HG03342 (cell line): ENCODE data around the gene FRYL.

Experiments
- ATAC-seq: cut with Tn5 transposase; IDR thresholded peaks from one replicate; pipeline ENCODE4 v1.9.1; 2021; ENCODE audit warnings: mild to moderate bottlenecking, moderate library complexity; ENCODE audit not compliant: unreplicated experiment

FRYL gene

DNA sequence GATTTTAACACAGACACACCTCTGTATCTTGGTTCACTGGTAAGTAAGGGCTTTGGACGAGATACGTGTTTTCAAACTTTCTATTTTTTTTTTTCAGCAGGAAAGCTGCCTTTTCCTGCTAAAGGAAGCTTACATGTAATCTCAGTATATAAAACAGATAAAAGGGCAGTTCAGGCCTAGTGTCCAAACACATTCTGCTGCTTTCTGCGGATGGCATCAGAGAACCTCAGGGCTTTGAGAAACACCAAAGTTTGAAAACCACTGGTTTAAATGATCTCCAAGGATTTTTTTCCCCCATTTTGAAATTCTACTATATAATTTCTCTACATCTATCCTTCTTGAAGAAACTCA is 214.1 kb downstream of the FRYL start:
- no peak for ATAC-seq

DNA sequence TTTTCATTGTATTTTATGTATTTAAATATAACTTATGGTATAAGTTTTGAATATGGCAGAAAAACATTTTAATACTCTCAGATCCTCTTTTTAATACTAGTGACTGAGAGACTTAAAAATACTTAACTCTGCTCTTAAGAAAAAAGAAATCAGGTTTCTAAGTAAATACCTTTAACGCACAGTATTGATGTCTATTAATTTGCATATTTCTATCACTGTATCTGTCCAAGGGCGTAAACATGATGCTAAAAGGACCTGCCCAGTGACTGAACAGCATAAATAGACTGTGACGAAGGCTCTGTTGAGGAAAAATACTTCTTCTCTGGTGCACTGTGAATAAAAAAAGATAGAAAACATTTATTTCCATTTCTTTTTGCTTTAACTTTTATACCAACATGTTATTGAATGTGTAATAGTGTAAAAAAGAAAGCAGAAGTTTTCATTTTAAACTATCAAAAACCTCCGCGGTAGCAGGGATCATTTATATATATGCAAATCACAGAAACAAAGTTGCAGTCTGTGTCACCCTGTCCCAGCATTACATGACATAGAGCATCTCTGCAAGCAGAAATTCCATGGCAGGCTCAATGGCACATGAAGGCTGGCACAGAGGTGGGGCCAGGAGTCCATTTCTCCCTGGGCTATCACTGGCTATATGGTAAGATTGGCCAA is 214.6 kb downstream of the FRYL start:
- ATAC-seq: no peak

DNA sequence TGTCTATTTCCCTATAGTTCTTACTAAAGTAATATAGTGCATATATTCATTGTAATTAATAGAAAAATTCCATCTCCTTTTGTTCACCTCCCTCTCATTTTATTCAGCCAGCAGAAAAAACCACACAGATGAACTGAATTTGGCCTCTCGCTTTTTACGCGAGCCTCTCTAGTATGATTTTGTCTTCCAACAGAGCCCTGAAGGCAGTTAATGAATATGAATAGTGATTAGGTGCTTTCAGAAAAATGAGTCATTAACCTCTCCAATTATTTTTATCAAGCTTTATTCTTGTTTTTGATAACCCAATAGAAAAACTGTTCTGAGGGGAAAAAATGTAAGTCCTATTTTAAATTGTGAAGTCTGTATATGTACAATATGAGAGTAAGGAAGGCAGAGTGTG is 215.9 kb downstream of the FRYL start:
- no peak for ATAC-seq

DNA sequence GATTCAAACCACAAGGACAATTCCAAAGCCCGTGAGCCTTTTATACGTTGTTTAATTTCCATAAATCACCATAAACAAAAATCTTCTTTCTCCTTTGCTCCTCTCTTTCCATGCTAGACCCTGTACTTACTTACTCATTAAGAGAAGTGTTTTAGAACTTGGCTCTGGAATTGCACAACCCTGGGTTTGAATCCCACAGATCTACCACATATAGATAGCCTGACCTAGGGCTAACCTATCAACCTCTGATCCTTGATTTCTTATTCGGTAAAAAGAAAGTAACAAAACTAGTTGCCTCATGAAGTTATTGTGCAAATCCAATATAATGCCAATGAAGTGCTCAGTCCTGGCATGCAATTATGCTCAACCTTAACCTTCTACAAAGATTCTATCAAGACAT is 221.3 kb downstream of the FRYL start:
- ATAC-seq: no peak

DNA sequence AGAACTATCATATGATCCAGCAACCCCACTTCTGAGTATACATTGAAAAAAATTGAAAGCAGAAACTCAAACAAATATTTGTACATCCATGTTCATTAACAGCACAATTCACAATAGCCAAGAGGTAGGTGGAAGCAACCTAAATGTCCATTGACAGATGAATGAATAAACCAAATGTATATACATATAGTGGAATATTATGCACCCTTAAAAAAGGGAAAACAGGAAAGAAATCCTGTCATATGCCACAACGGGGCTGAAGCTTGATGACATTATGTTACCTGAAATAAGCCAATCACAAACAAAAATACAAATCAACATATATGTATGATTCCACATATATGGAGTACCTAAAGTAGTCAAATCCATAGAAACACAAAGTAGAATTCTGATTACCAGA is 222.1 kb downstream of the FRYL start:
- ATAC-seq: no peak

DNA sequence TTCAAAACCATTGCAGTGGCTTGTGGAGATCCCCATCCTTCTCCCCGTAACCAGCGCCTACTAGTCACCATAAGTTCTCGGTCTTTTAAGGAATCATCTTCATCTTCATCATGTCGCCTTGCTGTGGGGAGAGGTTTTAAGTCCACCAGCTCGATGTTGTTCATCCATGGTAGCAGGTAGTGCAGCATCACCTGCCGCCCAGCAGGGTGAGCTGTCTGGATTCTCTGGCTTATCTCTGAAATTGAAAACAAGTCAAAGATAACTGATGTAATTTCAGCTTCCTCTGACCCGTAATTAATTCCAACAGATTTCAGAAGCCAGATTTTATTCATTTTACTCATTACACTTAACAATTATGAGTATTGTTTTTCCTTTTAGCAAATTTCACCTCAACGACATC is 222.6 kb downstream of the FRYL start:
- ATAC-seq: no peak

DNA sequence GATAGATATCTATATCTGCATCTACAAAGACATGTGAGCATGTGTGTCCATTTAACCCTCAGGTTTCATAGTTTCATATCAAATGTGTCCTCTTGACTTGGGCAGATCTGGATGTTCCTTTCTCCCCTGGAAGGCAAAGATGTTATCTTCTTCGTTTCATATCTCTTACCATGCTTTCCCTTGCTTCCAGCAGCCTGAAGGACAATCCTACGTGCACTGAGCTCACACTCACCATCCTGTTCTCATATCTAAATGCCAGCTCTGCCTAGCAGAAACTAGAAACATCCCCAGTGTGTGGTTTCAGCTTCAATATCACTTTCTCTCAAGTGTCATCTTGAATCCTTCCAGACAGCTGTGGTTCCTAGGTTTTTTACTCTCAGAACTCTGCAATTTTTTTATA is 223.8 kb downstream of the FRYL start:
- ATAC-seq: no peak

DNA sequence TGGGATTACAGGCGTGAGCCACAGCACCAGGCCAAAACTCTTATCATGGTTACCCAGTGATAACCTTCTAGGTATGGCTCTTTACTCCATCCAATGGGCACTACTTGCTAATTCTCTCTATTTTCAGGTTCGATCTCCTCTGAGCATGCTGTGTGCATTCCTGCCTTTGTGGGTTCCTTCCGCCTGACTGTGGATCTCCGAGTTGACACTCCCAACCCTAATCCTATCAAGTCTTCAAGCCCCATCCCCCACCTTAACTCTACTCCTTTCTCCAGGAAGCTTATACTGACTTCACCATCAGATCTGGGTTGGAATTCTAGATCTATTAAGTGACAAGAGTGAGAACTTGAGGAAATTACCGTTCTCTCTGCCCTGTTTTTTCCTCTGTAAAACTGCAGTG is 225.5 kb downstream of the FRYL start:
- ATAC-seq: no peak

DNA sequence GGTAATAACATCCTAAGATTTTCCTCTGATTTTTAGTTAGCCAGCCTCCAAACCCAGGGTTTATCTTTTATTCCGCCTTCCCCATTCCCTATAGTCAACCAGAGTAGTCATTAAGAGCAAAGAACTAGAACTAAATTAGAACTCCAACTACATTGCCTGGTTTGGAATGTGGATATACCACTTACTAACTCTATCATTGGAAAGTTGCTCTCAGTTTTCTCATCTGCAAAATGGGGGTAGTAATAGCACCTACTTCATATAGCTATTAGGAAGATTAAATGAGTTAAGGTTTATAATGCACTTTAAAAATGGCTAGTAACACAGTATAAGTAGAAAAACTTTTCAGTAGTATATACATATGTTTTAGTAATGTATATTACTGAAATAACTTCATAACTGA is 226.4 kb downstream of the FRYL start:
- no peak for ATAC-seq

DNA sequence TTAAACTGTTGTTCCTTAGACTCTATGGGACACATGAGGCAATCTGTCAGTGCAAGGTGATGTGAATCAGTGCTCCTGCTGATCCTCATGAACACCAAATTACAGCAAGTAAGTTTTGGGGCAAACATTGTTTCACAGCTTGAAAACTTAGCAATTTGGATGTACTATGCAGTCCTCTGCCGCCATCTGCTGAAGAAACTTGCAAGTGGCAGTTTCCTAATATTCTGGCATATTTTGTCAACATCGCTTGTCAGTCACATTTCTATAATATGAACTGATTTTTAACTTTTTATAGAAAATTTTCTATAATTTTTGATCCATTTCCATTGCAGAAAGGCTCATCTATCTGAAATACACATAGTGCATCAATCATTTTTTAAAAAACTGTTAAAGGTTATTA is 233.7 kb downstream of the FRYL start:
- no peak for ATAC-seq

DNA sequence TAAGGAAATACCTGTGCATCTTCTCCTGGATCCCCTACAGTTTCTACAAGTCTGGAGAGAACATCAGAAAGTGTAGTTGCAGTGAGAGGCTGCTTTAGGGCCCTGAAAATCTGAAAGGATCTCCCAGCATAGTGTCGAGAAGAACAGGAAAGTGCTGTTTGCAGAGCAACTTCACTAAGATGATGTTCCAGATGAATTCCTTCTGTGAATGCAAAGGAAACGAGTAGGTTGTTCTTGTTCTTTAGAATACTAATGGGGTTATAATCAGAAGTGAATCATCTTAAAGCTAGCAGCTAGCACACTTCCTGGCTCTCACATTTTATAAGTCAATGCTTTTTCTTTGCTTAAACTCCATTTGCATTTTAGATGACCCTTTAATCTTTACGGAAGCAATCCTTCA is 236.3 kb downstream of the FRYL start:
- ATAC-seq: no peak

DNA sequence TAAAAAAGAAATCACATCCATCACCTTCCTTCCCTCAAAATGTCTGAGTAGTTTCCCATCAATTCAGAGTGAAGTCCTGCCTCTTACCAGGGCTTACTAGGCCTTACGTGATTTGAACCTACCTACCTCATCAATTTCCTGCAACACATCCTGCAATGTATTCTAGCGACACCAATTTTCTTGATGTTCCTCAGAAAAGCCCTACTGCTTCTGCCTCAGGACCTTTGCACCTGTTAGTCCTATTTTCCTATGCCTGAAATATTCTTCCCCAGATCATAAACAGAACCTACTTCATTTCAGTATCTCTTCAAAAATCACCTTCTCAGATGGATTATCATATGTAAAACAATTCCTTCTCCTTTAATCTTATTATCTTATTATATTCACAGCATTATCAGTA is 237.2 kb downstream of the FRYL start:
- no peak for ATAC-seq

DNA sequence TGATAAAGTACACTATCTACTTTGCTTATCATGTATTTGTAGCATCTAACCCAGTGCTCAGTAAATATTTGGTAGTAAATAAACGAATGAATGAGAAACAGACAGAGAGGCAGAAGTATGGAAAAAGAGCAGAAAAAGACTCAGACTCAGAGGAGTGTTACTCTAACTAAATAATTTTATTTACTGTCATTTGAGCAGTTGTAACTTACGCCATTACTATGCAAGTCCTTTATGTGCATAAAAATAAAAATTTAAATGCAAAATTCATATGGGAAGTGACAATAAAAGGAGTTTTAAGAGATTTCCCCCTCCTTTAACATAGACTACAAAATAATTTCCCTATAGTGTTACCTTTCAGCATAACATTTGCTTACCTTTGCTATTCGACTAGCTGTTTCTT is 240.5 kb downstream of the FRYL start:
- ATAC-seq: no peak

DNA sequence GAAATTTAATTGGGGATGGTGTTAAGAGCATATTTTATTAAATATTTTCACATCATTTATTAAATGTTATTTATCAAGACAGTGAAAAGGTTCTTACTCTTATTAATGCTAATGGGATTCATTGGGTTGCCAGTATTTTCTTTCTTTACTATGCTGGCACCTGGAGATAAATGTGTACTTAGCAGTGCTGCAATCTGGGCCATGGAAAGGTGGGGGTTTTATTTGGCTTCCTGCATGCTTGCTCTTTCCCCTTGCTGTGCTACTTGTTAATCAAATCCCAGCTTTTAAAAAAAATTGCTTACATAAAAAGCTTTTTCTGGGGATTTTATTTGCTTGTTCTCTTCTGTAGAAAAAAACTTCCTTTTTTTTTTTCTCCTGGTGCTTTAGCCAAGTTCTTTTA is 241.7 kb downstream of the FRYL start:
- no peak for ATAC-seq

DNA sequence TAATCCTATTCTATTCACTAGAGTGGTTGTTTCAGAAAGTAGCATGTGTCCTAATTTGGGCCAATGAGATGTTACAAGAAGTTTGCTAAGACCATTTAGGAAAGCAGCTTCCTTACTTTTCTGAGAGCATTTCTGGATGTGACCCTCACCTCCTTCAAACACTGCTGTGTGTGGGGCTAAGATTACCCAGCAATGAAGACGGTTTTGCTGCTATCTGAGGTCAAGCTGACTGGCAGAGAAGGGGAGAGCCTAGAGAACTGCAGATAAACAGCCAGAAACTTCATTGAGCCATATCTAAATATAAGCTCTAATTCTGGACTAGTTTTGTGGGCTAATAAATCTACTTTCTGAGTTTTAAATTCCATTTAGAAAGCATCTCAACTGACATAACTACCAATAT is 253.7 kb downstream of the FRYL start:
- no peak for ATAC-seq

DNA sequence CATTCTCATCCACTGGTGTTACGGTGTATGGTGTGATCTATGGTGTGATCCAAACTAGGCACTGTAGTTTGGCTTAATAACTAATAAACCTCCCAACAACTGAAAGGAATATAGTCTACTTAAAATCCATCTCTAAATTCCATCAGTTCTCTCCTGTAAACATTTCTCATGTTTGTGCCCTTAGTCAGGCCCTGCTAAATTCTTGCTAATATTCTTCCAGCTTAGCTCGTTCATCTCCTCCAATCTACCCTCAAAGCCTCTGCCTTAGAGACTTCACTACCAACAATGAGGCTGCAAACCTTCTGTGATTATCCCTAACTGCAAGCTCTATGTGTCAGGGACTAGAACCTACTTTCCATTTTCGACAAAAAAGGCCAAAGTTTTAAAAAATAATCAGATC is 261.9 kb downstream of the FRYL start:
- ATAC-seq: no peak

DNA sequence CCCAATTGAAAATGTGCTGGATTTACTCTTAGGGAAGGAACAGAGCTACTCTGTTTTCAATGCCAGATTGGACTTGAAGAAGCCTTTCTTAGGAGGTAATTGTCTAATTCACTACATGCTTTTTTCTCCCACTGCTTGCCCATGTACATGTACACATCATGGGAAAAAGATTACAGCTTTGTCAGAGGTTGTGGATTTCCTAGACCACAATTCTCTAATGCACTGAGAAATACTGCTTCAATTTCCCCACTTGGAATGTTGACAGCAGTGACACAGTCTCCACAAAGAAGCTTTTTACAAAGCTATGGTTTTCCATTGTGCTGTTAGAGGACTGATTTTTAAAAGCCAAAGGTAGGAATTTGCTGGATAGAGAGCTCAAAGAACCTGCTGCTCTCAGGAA is 270.5 kb downstream of the FRYL start:
- ATAC-seq: no peak

DNA sequence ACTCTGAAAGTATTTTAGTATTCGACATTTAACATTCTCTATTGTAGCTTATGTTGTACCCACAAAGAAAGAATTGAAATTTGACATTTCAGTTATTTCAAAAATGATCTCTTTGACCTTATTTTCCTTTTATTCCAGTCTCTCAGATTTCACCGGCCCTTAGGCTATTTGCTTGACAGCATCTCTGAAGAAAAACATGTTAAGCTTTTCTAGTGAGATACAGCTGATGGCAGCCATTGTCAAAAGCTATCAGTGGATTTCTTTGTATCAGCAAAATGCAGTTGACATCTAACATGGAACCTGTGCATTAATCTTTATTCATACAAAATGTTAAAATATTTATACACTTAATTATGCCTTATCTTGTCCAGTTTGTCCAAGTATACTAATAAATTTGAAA is 273.4 kb downstream of the FRYL start:
- no peak for ATAC-seq

DNA sequence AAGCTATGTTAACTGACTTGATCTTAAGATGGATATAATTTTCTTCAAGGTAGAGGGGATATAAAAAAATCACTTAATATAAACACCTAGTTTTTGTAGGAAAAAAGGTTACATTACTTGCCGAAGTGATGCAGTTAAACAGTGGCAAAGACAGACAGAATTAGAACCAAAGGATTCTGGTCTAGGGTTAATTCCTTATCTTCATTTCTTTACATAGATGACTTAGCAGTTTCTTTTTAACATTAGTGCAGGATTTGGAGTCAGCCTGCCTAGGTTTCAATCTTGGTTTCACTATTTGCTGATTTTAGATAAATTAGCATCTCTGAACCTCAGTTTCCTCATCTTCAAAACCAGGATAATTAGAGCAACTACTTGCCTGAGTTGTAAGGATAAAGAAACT is 275.7 kb downstream of the FRYL start:
- no peak for ATAC-seq

DNA sequence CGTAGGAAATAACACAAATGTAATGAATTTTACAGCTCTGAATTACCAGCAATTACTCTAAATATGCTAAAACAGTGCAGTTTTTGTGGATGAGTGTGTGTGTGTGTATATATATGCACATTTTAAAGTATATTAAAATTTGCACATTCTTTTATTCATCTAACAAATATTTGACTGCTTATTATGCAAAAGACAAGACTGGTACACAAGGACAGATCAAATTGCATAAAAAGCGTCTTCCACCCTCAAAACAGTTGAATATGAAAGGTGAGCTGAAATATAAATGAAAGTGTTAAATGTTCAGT is 276.1 kb downstream of the FRYL start:
- ATAC-seq: no peak

DNA sequence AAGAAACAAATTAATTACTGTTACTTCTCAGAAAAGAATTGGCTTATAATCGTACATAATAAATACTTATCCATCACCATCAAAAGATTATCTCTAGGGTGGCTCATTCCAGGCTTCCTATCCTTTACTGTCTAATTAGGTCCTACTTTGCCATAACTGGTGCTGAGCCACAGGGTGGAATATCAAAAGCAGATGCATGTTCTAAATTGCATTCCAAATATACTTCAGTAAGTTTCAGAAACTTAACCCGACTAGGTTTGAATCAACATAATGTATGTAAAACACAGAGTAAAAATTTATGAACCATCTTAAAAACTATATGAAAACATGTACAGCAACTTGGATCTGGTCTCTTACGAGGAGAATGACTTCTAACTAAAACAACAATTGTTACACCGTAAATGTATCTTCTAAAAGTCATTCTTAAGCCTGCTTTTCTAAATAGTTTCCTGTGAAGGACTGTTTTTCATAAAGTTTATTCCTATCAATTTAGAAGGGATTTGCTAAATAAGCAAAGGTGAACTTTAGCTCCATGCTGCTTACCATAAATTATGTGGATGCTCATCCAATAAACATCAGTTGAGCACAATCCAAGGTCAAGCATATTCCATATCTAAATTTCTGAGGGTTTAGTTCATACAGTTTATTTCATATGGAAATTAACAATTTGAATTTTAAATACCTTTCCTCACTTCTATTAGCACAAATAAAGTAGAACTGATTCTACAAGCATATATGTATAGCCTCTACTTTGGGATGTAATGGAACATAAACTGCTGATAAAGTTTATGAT is 276.6 kb downstream of the FRYL start:
- no peak for ATAC-seq

DNA sequence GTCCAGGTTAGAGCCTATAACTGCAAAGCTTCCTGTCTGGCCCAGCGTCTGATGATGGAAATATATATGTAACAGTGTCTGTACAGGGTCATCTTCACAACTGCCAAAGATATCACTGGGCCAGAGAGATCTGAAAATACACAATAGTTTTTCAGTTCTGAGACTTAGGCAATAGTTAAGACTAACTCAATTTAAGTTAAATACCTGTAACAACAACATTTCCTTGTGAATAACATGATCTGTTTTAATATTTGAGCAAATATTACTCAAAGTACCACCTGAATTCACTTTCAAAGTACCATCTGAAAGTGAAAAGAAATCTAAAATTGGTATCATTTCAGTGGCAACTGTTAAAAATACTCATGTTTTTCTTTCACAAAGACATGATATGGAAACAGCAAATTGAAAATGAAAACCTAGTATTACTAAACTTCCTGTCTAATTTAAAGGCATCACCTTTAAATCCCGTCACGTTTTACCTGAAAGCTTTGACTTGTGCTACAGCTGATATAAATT is 280.5 kb downstream of the FRYL start:
- ATAC-seq: peak; percentile 83

DNA sequence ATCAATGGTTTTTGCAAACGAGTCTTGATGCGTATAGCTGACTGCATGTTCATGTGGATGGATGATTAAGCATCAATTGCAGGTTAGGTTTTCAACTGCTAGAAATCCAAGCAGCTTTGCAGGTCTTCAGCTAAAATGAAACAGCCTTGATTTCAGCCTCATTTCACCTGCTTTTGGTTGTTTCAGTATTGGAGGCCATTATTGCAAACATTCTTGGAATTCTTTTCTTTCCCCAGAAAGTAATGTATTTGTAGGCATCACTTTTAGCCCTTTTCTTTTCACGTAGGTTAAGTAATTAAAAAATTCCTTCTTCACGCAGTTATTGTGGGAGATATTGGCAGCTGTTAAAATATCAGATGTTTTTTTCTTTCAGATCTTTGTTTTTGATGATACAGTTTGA is 281.2 kb downstream of the FRYL start:
- ATAC-seq: no peak
